LNCAP (cell line): ENCODE data around the gene TEAD1.

Experiments used
- TF ChIP-seq, protein P1 (sequence below): fragments of 450-650 bp; IDR thresholded peaks from 2 replicates; pipeline ENCODE4 v1.5.1; 2017; ENCODE audit warnings: mild to moderate bottlenecking

TEAD1 gene

DNA sequence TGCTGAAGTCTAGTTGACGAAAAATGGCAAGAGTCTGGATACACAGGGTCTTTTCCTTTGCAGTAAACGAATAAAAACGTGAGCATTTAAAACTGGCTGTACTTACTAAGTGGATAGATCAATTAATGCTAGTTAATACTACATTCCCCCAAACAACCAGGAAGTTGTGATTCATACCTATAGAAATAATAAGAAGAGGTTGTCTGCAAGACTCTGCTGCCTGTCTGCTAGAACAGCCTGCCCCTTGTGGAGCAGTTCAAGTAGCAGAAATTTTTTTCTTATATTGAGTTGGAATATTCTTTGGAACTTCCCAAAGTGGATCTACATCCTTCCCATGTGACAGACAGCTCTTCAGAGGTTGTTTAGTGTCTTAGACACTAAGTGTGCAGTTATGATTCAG lies 86.8 kb downstream of the TEAD1 start:
- TF ChIP-seq, protein P1, sequence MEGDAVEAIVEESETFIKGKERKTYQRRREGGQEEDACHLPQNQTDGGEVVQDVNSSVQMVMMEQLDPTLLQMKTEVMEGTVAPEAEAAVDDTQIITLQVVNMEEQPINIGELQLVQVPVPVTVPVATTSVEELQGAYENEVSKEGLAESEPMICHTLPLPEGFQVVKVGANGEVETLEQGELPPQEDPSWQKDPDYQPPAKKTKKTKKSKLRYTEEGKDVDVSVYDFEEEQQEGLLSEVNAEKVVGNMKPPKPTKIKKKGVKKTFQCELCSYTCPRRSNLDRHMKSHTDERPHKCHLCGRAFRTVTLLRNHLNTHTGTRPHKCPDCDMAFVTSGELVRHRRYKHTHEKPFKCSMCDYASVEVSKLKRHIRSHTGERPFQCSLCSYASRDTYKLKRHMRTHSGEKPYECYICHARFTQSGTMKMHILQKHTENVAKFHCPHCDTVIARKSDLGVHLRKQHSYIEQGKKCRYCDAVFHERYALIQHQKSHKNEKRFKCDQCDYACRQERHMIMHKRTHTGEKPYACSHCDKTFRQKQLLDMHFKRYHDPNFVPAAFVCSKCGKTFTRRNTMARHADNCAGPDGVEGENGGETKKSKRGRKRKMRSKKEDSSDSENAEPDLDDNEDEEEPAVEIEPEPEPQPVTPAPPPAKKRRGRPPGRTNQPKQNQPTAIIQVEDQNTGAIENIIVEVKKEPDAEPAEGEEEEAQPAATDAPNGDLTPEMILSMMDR, result no peak

DNA sequence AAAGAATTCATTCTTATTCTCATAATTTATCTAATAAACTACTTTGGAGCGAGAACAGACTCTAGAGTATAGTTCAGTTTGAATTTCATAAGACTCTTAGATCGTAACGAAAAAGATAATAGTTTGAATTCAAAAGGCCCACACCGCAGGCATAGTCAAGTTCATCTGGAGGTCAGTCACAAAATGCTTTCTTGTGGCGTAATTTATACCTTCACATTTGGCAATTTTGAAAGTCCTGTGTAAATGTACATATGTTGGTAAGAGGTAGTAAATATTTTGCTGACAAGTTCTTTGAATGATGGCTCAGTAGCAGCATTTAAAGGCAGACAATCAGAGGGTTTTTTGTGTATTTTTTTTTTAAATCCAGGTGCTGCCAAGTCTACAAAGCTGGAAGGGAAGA lies 88.1 kb downstream of the TEAD1 start:
- TF ChIP-seq, protein P1, result no peak

DNA sequence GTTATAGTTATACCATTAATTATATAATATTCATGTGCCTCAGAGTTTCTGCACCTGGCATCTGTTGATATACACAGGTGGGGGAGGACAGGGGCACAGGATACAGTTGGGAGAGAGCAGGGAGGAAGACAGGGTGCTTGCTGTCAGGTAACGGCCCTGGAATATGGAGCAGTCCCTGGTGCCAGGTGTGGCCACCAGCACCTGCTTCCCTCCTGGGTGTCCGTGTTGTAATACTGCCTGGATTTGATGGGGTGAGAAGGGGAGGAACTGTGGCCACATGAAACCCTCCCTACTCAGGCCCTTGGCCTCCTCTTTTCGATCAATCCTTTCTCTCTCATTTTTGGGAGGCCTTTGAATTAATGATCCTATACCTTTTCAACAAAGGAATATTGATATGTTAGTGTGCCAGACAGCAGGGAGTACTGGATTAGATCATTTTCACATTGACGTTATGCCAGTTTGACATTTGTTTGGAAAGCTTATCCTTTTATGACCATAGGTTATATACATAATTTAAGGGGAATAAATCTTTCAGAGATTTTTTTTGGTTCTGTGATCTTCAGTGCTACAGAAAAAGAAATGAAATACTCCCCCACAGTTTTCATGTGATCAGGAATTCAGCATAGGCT lies 88.6 kb downstream of the TEAD1 start:
- TF ChIP-seq, protein P1, result no peak

DNA sequence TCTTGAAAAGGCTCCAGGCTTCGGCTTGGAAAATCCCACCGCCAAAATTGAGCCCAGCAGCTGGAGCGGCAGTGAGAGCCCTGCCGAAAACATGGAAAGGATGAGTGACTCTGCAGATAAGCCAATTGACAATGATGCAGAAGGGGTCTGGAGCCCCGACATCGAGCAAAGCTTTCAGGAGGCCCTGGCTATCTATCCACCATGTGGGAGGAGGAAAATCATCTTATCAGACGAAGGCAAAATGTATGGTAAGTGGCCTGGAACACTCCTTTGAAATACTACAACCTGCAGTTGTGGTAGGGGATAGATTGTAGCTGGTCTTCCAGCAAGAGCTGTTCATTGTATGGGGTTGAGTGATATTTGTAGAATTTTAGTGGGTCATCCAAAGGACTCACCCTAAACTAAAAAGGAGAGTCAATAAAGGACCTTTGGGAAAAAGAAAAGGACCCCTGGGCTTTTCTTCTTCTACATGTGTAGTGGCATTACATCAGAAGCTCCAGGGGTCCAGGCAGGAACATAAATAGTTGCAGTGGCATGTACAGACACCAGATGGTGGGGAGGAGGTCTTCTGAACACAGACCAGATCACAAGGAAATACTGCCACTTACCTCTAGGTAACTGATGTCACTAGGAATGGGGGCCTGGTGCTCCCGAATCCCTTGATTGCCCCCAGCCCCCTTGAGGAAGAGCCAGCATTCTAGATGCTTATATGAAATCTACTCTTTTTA lies 90.1 kb downstream of the TEAD1 start:
- TF ChIP-seq, protein P1, result no peak

DNA sequence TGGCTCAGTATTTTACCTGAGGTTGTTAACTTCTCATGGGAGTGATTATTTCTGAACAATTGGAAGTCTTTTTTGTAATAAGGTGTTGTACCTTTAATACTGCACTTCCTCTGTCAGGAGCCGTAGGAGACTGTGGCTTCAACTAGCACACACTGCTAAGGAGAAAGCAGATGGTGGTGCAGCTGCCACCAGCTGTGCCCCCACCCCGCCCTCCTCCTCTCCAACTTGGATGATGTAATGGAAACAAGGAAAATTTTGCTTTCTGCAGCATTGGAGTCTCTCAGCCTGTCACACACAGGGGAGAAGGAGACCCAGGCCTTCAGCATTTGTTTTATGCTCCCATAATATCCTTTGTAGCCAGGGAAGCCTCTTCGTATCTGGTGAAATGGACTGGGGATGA lies 91.2 kb downstream of the TEAD1 start:
- TF ChIP-seq, protein P1, result no peak

DNA sequence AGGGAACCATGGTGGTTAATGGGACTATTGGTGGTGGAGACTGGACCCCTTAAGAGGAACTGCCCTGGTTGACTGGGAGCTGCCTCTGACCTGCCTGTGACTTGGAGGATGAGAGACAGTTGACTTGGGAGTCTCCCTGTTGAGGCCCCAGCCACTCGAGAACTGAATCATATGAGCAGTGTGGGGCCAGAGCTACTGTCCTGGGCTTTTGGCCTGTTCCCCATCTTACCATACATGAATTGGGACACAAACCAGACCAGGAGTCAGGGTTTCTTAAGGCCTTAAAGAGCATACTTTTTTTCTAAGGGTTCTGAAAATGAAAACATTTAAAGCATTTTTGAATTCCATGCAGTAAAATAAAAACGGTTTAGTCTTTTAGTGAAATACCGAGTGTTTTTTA lies 92.8 kb downstream of the TEAD1 start:
- TF ChIP-seq, protein P1, result no peak

DNA sequence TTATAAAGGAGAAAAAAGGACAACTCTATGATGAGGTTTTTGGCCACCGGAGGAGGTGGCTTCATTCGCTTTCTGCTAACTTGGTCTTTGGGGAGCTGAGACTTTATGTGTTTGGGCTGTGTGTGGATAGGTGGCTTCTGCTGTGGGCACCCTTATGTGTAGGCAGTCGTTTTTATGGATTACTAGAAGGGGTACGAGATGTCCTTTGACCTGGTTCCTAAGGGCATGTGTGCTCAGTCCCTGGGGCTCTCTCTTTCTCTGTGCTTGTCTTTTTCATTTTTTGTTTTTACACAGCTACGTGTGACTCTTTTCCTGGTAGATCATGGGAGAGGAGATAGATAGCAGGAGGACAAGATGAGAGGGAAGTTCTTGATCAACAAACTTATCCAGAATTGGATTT lies 93.4 kb downstream of the TEAD1 start:
- TF ChIP-seq, protein P1, result no peak
